Colonic mucosa (tissue), 4 donors: ENCODE results near the gene NPPB. TPM values are rescaled to one million over a fixed set of nuclear protein-coding genes. Genes with fewer than 3 reads are reported as not detected.
A peak's percentile ranks its signal among the peaks of the same experiment; 100 is the strongest.

Experiments used
- DNase-seq: peaks from one replicate; pipeline ENCODE4 v3.0.0-alpha.2; 2020
- H3K27ac ChIP-seq: fragments of 200-600 bp; one replicate; pipeline ENCODE4 v1.8.0; 2021
- H3K27me3 ChIP-seq: fragments of 200-600 bp; one replicate; pipeline ENCODE4 v1.8.0; 2021
- H3K36me3 ChIP-seq: fragments of 200-600 bp; one replicate; pipeline ENCODE4 v1.8.0; 2021
- H3K4me1 ChIP-seq: fragments of 200-600 bp; one replicate; pipeline ENCODE4 v1.8.0; 2021; ENCODE audit warnings: mild to moderate bottlenecking
- H3K4me3 ChIP-seq: fragments of 200-600 bp; one replicate; pipeline ENCODE4 v1.8.0; 2021
- H3K9ac ChIP-seq, 2 donors: one replicate each; pipeline ENCODE4 v1.7.0; 2013; ENCODE audit warnings: control low read depth in 2 of 2, low read depth in 2 of 2, low read length in 2 of 2
- H3K9me3 ChIP-seq: fragments of 200-600 bp; one replicate; pipeline ENCODE4 v1.8.0; 2021
- intact Hi-C: fragments of 100-400 bp; cut with DNase I; formaldehyde crosslinking; loops from one replicate; pipeline ENCODE4 v1.14.1; 2022
- total RNA-seq, 2 donors: library from RNA; stranded (reverse); fragmentation: NEBNext Ultra II Directional in 1 of 2; extraction: Animal tissue kit (Norgen Biotek cat#: 25700) in 1 of 2; gene quantifications; one replicate each; pipeline ENCODE4 v1.2.1, GENCODE V29; 2021
- TF ChIP-seq, protein P1 (sequence below): fragments of 200-600 bp; IDR thresholded peaks from one replicate; pipeline ENCODE4 v1.8.0; 2022; ENCODE audit warnings: antibody characterized with exemption, mild to moderate bottlenecking
- donor health status: healthy.
- donor health status: DM: no; HTN: no; CAD: no.
- donor health status: DM: no; HTN: no; CAD: no.

Gene NPPB
- total RNA-seq, 2 donors from 2014 or later: not detected

DNA sequence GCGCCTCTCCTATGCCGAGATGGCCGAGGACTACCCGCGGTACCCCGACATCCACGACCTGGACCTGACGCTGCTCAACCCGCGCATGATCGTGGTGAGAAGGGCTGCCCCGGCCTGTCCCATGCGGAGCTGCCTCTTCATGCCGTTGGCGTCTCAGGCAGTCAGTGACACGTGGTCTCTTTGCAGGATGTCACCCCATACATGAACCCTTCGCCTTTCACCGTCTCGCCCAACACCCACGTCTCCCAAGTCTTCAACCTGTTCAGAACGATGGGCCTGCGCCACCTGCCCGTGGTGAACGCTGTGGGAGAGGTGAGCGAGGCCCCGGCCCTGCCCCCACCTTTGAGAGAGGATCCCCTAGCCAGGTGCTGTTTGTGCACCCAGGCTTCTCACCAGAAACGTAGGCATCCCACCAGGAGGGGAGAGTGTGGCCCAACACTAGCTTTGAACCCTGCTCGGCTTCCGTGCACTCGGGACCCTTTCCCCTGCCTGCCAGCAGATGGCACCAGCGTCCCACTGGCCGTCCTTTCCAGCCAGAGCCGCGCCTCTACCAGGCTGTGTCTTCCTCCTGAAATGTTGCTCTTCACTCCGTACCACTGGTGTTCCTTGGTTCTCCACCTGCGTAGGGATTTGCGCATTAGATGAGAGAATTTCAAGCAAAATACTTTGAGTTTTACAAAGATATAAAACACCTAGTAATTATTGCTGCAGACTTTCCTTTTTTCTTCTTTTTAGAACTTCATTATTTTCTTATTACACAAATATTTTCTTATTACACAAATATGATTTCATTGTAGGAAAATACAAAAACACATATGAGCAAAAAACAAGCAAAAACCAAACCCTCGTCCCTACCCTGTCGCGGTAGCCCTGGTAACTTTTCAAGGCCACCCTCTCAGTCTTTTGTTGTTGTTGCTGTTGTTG is 20.1 kb downstream of the NPPB start:
- intact Hi-C loops: loop anchor here (2.0 to 5.0 kb wide), 2 partner anchors 54 to 129 kb away; no protein-coding TSS in a partner anchor
- no peaks in the 10 kb centered on the region for H3K27me3 ChIP-seq

DNA sequence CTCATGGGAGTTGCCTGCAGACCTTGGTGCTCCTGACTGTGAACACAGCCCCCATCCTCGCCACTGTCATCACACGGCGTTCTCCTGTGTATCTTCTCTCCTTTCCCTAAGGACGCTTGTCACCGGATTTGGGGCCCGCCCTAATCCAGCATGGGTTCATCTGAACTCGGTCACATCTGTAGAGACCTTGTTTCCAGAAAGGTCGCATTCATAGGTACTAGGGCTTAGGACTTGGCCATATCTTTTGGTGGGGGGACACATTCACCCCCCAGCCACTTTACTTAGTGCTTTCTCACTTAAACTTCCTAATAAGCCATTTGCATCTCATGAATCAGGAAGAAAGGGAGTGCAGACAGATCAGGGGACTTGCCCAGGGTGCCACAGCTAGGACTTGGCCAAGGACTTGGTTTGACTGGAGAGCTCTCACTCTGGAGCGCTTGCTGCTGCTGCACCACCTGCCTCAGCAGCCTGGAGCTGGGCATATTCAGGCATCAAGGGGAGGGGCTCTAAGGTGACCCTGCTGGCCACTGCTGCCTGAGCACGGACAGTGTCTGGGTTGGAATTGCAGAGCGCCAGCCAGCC is 20.9 kb downstream of the NPPB start:
- no peak for DNase-seq
- Histone ChIP-seq H3K27me3 (no peaks in the 10 kb centered on the region), H3K4me3 (no peak overlapping the region), H3K36me3 (peaks cover 38% of the 10 kb centered on the region), H3K9me3 (no peaks in the 10 kb centered on the region), H3K4me1 (no peaks in the 10 kb centered on the region), H3K9ac (no peak overlapping the region), H3K27ac (no peak overlapping the region)
- intact Hi-C loops: loop anchor here (2.0 to 5.0 kb wide), 2 partner anchors 55 to 129 kb away; no protein-coding TSS in a partner anchor
- TF ChIP-seq, protein P1, sequence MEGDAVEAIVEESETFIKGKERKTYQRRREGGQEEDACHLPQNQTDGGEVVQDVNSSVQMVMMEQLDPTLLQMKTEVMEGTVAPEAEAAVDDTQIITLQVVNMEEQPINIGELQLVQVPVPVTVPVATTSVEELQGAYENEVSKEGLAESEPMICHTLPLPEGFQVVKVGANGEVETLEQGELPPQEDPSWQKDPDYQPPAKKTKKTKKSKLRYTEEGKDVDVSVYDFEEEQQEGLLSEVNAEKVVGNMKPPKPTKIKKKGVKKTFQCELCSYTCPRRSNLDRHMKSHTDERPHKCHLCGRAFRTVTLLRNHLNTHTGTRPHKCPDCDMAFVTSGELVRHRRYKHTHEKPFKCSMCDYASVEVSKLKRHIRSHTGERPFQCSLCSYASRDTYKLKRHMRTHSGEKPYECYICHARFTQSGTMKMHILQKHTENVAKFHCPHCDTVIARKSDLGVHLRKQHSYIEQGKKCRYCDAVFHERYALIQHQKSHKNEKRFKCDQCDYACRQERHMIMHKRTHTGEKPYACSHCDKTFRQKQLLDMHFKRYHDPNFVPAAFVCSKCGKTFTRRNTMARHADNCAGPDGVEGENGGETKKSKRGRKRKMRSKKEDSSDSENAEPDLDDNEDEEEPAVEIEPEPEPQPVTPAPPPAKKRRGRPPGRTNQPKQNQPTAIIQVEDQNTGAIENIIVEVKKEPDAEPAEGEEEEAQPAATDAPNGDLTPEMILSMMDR: no peak

More for the DNA sequence above, 20.1 kb downstream of the NPPB start:
- peak; percentile 70 for DNase-seq
- Histone ChIP-seq H3K4me3 (no peak overlapping the region), H3K4me1 (no peaks in the 10 kb centered on the region), H3K9me3 (no peaks in the 10 kb centered on the region), H3K9ac (no peak overlapping the region), H3K27ac (no peak overlapping the region), H3K36me3 (peaks cover 38% of the 10 kb centered on the region)
- TF ChIP-seq, protein P1: peak; percentile 99

DNA sequence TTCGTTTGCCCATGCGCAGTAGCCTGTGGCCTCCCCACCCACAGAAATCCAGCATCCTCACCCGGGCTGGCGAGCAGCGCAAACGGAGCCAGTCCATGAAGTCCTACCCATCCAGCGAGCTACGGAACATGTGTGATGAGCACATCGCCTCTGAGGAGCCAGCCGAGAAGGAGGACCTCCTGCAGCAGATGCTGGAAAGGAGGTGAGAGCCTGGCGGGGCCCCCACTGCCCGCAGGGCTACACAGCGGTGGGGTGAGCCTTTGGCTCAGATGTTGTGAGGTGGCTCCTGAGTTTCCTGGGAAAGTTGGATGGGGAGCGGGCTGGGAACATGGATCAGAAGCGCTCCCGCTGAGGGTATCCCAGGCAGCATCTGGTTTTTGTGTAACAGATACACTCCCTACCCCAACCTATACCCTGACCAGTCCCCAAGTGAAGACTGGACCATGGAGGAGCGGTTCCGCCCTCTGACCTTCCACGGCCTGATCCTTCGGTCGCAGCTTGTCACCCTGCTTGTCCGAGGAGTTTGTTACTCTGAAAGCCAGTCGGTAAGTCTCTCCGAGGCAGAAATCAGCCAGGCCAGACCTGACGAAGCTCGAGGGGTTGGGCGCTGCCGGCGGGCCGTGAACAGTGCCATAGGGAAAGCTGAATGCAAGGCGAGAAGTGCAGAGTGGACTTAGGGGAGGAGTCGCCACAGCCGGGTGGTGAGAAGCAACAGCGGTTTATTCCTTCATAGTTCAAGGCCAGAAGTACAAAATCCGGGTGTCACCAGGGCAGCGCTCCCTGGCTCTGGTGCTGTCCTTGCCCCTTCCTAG is 21.6 kb downstream of the NPPB start:
- Histone ChIP-seq H3K9me3 (no peaks in the 10 kb centered on the region), H3K36me3 (peaks cover 38% of the 10 kb centered on the region), H3K4me1 (no peaks in the 10 kb centered on the region), H3K27me3 (no peaks in the 10 kb centered on the region), H3K9ac (no peak overlapping the region), H3K27ac (no peak overlapping the region), H3K4me3 (no peak overlapping the region)
- TF ChIP-seq, protein P1: no peak
- no peak for DNase-seq
- intact Hi-C loops: loop anchor here (5.0 kb wide), 1 partner anchor 130 kb away; no protein-coding TSS in a partner anchor

DNA sequence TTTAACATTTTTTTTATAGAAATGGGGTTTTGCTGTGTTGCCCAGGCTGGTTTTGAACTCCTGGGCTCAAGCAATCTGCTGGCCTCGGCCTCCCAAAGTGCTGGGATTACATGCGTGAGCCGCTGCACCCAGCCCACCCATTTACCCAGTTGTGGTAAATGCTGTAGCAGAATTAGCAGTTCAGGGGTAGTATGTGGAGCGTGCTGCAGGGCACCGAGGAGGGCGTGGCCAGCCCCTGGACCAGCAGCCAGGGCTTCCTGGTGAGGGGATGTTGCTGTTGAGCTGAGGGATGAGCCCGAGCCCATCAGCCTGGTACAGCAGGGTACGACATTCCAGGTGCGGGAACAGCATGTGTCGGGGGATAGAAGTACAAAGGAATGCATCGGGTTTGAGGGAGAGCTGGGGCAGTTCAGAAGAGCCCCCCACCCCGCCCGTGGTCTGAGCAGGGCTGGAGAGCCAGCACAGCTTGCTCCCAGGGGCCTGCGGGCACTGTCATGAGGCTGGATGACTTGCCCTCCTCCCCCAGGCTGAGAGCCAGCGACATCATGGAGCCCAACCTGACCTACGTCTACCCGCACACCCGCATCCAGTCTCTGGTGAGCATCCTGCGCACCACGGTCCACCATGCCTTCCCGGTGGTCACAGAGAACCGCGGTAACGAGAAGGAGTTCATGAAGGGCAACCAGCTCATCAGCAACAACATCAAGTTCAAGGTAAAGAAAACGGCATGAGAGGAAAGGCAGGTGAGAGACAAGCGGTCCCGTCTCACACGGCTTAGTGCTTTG is 23.1 kb downstream of the NPPB start:
- intact Hi-C loops: loop anchor here (5.0 kb wide), 1 partner anchor 132 kb away; no protein-coding TSS in a partner anchor
- no peak overlapping the region for H3K9ac ChIP-seq
- peaks cover 28% of the 10 kb centered on the region for H3K36me3 ChIP-seq
- no peak overlapping the region for H3K4me3 ChIP-seq
- TF ChIP-seq, protein P1: no peak
- no peak for DNase-seq
- no peaks in the 10 kb centered on the region for H3K9me3 ChIP-seq
- no peak overlapping the region for H3K27ac ChIP-seq
- H3K4me1 ChIP-seq: no peaks in the 10 kb centered on the region
- no peaks in the 10 kb centered on the region for H3K27me3 ChIP-seq
